Mesothelial cell of epicardium (in vitro differentiated cells): Measurements from ENCODE around the gene ITIH1. TPM values are rescaled to one million over a fixed set of nuclear protein-coding genes. Genes with fewer than 3 reads are reported as not detected.

Source experiments
- DNase-seq, 2 experiments: peaks; one replicate each; pipeline ENCODE4 v3.0.0; 2021; ENCODE audit warnings: low spot score in 2 of 2; ENCODE audit not compliant: unreplicated experiment in 2 of 2
- H3K27ac Mint-ChIP-seq: 2 replicates; pipeline ENCODE4 v1.8.0; 2021; ENCODE audit warnings: mixed read lengths
- H3K27me3 Mint-ChIP-seq: 2 replicates; pipeline ENCODE4 v1.8.0; 2021; ENCODE audit warnings: low read depth, mixed read lengths
- H3K36me3 Mint-ChIP-seq: 2 replicates; pipeline ENCODE4 v1.8.0; 2021; ENCODE audit warnings: mixed read lengths
- H3K4me1 Mint-ChIP-seq: 2 replicates; pipeline ENCODE4 v1.8.0; 2021; ENCODE audit warnings: mixed read lengths
- H3K4me3 Mint-ChIP-seq: 2 replicates; pipeline ENCODE4 v1.8.0; 2021; ENCODE audit warnings: mild to moderate bottlenecking, moderate library complexity, mixed read lengths
- H3K9me3 Mint-ChIP-seq: 2 replicates; pipeline ENCODE4 v1.8.0; 2021; ENCODE audit warnings: mixed read lengths
- CTCF ChIP-seq: fragments of 200-600 bp; sonication (generic); IDR thresholded peaks from one replicate; pipeline ENCODE4 v1.5.0; 2021; ENCODE audit warnings: antibody characterized with exemption; ENCODE audit not compliant: unreplicated experiment
- total RNA-seq: library from RNA; stranded (reverse); gene quantifications from 3 replicates; pipeline ENCODE4 v1.2.1, GENCODE V29; 2021

ITIH1 gene
- total RNA-seq, 1 donor from 2014 or later = not detected

DNA sequence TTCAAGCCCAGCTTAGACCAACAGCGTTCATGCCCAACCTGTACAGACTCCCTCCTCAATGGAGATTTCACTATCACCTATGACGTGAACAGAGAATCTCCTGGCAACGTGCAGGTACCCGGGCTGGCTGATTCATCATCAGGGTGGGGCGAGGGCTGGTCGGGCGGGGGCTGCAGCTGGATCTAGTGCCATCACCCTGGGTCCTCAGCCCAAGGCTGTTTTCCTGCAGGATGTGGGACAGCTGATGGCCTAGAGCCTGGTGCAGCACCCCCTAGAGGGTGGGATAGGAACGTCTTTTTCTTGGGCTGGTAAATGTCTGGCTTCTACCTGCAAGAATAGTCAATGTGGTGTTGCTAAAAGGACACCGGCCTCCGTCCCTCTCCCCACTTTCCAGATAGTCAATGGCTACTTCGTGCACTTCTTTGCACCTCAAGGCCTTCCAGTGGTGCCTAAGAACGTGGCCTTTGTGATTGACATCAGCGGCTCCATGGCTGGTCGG, 21.6 kb downstream of the ITIH1 start:
- TF ChIP-seq CTCF = peak; percentile 40
- no peaks in the 10 kb centered on the region for H3K9me3 Mint-ChIP-seq
- peak overlapping the region; percentile 39 for H3K27ac Mint-ChIP-seq
- H3K27me3 Mint-ChIP-seq = no peaks in the 10 kb centered on the region
- no peak overlapping the region for H3K4me3 Mint-ChIP-seq
- DNase-seq = no peak
- peaks cover 24% of the 10 kb centered on the region for H3K4me1 Mint-ChIP-seq
- H3K36me3 Mint-ChIP-seq = no peaks in the 10 kb centered on the region

DNA sequence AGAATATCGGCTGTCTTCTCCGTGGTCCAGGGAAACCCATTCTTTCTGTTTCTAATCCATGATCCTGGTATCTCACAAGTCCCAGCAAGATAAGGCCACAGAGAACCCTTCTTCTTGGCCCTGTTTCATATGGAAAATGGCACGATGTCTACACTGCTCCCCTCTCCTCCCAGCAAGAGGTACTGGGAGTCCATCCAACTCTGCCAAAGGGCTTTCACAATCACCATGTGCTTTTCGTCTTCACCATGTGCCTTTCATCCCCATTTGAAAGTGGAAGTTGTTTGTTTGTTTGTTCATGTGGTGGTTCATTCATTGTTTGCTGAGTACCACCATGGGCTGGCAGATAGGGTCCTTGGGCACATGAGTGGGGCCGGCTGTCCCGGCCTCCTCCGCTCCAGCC, 22.7 kb downstream of the ITIH1 start:
- Mint-ChIP-seq H3K4me1 (peaks cover 24% of the 10 kb centered on the region), H3K36me3 (no peaks in the 10 kb centered on the region), H3K27ac (no peak overlapping the region), H3K27me3 (no peaks in the 10 kb centered on the region), H3K4me3 (no peak overlapping the region), H3K9me3 (no peaks in the 10 kb centered on the region)
- DNase-seq = no peak
- TF ChIP-seq CTCF = no peak

DNA sequence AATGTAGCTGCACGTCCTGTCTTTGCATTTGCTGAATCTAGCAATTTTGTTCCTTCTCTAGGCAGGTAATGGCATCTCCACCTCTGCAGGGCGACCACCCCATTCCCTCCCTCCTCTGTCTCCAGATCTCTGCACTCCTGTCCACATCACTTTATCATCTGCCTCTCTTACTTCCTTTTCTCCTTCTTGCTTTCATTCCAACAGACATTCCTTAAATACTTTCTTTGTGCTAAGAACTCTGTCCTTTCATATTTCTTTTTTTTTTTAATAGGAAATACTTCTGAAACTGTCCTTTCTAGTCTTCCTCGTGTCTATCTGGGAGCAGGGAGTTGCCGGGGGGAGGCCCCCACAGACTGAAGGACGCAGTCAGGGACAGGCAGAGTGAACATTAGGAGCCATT, 24.4 kb downstream of the ITIH1 start:
- Mint-ChIP-seq H3K4me3 (no peak overlapping the region), H3K36me3 (no peaks in the 10 kb centered on the region), H3K27ac (peak overlapping the region; percentile 84), H3K27me3 (no peaks in the 10 kb centered on the region), H3K9me3 (no peaks in the 10 kb centered on the region), H3K4me1 (peaks cover 24% of the 10 kb centered on the region)
- no peak for DNase-seq
- TF ChIP-seq CTCF = no peak

- no peak for TF ChIP-seq CTCF
- H3K27ac Mint-ChIP-seq = no peak overlapping the region
- H3K36me3 Mint-ChIP-seq = no peaks in the 10 kb centered on the region
- no peaks in the 10 kb centered on the region for H3K9me3 Mint-ChIP-seq
- H3K27me3 Mint-ChIP-seq = no peaks in the 10 kb centered on the region
- H3K4me3 Mint-ChIP-seq = no peak overlapping the region
- no peak for DNase-seq
- peaks cover 14% of the 10 kb centered on the region for H3K4me1 Mint-ChIP-seq
These were observed 28.1 kb downstream of the ITIH1 start for GRCh38 chr3:52805270-52806039.

DNA sequence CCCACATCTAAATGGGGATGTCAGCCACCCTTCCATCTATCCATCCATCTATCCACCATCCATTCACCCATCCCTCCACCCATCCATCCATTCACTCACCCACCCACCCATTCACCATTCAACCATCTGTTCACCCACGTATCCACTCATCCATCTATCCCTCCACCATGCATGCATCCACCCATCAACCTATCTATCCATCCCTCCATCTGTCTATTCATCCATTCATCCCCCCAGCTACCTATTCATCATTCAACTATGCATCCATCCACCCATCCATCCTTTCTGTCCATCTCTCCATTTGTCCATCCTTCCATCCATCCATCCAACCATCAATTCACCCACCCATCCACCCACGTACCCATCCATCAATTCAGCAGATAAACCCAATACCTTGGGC, 31.8 kb downstream of the ITIH1 start:
- H3K27me3 Mint-ChIP-seq = no peaks in the 10 kb centered on the region
- H3K27ac Mint-ChIP-seq = no peak overlapping the region
- no peak overlapping the region for H3K4me3 Mint-ChIP-seq
- DNase-seq = no peak
- no peaks in the 10 kb centered on the region for H3K4me1 Mint-ChIP-seq
- no peak for TF ChIP-seq CTCF
- no peaks in the 10 kb centered on the region for H3K36me3 Mint-ChIP-seq
- no peaks in the 10 kb centered on the region for H3K9me3 Mint-ChIP-seq
